ENCODE results near the gene KRTAP13-2.

Gene KRTAP13-2

DNA sequence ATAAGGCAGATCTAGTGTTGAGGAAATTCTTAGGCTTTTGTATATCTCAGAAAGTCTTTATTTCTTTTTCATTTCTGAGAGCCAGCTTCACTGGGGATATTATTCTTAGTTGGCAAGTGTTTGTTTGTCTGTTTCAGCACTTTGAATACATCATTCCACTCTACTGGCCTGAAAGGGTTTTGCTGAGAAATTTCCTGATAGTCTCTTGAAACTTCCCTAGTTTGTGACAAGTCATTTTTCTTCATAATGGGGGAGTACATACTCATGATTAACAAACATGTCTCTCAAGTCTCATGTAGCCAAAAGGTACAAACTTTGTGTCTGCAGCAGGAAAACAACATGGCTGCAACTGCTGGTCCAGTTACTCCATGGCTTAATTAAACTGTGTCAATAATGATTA, 45.7 kb downstream of the KRTAP13-2 start:
- no peak for DNase-seq (ENCODE audit: low read depth in 1 of 2, low spot score in 1 of 2)
